Ishikawa (cell line): Measurements from ENCODE around the gene COG3.

Source experiments
- CEBPB ChIP-seq: IDR thresholded peaks from 2 replicates; pipeline ENCODE4 v1.6.1; 2012
- CREB1 ChIP-seq: IDR thresholded peaks from 2 replicates; pipeline ENCODE4 v1.6.1; 2012; ENCODE audit warnings: low read depth
- EGR1 ChIP-seq: IDR thresholded peaks from 2 replicates; pipeline ENCODE4 v1.6.1; 2012
- EP300 ChIP-seq: IDR thresholded peaks from 2 replicates; pipeline ENCODE4 v1.6.1; 2012; ENCODE audit warnings: borderline replicate concordance
- FOXM1 ChIP-seq: IDR thresholded peaks from 2 replicates; pipeline ENCODE4 v1.6.1; 2012; ENCODE audit warnings: low read depth, borderline replicate concordance
- MAX ChIP-seq: IDR thresholded peaks from 2 replicates; pipeline ENCODE4 v1.6.1; 2012
- NFIC ChIP-seq: IDR thresholded peaks from 2 replicates; pipeline ENCODE4 v1.6.1; 2012
- RAD21 ChIP-seq: IDR thresholded peaks from 2 replicates; pipeline ENCODE4 v1.6.1; 2012; ENCODE audit warnings: low read depth
- REST ChIP-seq: IDR thresholded peaks from 2 replicates; pipeline ENCODE4 v1.6.1; 2012; ENCODE audit warnings: low read depth, mild to moderate bottlenecking
- TAF1 ChIP-seq: IDR thresholded peaks from 2 replicates; pipeline ENCODE4 v1.6.1; 2012; ENCODE audit warnings: low read depth, mild to moderate bottlenecking
- TCF12 ChIP-seq: IDR thresholded peaks from 2 replicates; pipeline ENCODE4 v1.6.1; 2012; ENCODE audit warnings: low read depth
- TEAD4 ChIP-seq: IDR thresholded peaks from 2 replicates; pipeline ENCODE4 v1.6.1; 2012
- USF1 ChIP-seq: IDR thresholded peaks from 2 replicates; pipeline ENCODE4 v1.6.1; 2012
- YY1 ChIP-seq: IDR thresholded peaks from 2 replicates; pipeline ENCODE4 v1.6.1; 2012; ENCODE audit warnings: low read depth
- ZBTB7A ChIP-seq: IDR thresholded peaks from 2 replicates; pipeline ENCODE4 v1.6.1; 2012; ENCODE audit warnings: low read depth

Gene COG3

GRCh38 chr13:45510672-45511071 lies 45.9 kb downstream of the COG3 start:
- no peak for TF ChIP-seq TCF12
- no peak for TF ChIP-seq ZBTB7A
- TF ChIP-seq TEAD4 = no peak
- no peak for TF ChIP-seq TAF1
- no peak for TF ChIP-seq YY1
- TF ChIP-seq EP300 = no peak
- TF ChIP-seq FOXM1 = no peak

GRCh38 chr13:45511310-45512097 lies 46.8 kb downstream of the COG3 start:
- no peak for TF ChIP-seq CEBPB
- TF ChIP-seq TEAD4 = no peak
- peak; percentile 37; the same call in 1 of the 2 replicates for TF ChIP-seq RAD21

GRCh38 chr13:45512098-45512496 lies 47.4 kb downstream of the COG3 start:
- TF ChIP-seq EP300 = no peak
- TF ChIP-seq ZBTB7A = no peak
- no peak for TF ChIP-seq CEBPB
- TF ChIP-seq TEAD4 = no peak
- no peak for TF ChIP-seq FOXM1
- TF ChIP-seq REST = no peak
- TF ChIP-seq EGR1 = no peak
- no peak for TF ChIP-seq NFIC
- no peak for TF ChIP-seq USF1
- no peak for TF ChIP-seq YY1
- no peak for TF ChIP-seq TCF12
- TF ChIP-seq MAX = no peak
- TF ChIP-seq TAF1 = no peak
- TF ChIP-seq RAD21 = no peak
- TF ChIP-seq CREB1 = no peak

- TF ChIP-seq ZBTB7A (no peak), TEAD4 (no peak), EP300 (no peak), CREB1 (no peak), RAD21 (no peak), TCF12 (no peak), USF1 (no peak), FOXM1 (no peak), NFIC (no peak), CEBPB (no peak), EGR1 (no peak)
These were observed 52.0 kb downstream of the COG3 start for GRCh38 chr13:45516757-45517156.

- TF ChIP-seq REST (no peak), TAF1 (no peak), TCF12 (no peak), MAX (no peak), CEBPB (no peak), TEAD4 (no peak), RAD21 (no peak), CREB1 (no peak), USF1 (no peak), EGR1 (no peak), EP300 (no peak), ZBTB7A (no peak), NFIC (no peak), YY1 (no peak), FOXM1 (no peak)
These were observed 53.9 kb downstream of the COG3 start for GRCh38 chr13:45518525-45519245.
